CD4-positive, alpha-beta T cell treated with Interleukin-10 for 1 hour (primary cell): ENCODE measurements around the gene GP1BB.

Source experiments
- DNase-seq: peaks from one replicate; pipeline ENCODE4 v3.0.0-alpha.2; 2020

The GP1BB gene

DNA sequence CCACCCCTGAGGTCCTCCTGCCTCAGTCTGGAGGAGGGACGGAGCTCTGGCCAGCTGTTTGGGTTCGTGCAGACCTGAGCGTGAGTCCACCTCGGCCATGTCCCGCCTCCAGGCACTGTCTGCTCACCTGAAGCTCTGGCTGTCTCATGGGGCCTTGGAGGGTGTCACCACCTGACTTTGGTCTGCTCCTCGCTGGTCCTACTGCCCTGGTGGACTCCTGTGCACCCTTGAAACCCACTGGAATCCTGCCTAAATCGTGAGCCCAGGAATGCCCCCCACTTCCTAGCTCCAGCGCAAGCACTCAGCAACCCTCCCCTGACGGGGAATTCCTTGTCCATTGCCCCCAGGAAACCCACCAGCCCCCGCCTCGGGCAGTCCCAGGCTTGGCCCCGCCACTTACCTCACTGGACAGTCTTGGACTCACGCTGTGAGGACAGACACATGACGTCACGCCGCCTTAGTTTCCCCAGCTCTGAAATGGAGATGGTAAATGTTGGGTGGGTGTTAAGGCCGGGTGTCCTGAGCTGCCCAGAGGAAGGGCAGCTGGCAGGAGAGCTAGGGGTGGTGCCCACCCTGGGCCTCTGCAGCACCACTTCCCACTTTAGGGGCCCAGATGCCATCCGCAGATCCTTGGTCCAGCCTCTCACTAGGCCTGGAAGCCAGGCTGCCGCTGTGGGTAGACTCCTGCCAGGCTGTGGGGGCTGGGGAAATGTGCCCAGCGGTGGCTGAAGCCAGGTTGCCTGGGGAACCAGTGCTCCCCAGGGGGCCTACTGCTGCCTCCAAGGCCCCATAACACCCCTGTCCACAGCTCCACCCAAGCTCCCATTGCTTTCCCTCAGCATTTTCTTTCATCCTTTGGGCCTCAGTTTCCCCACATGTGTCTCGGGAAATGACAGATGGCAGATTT is 19.1 kb downstream of the GP1BB start:
- no peak for DNase-seq

GRCh38 chr22:19743081-19743480 is 19.7 kb downstream of the GP1BB start:
- DNase-seq, result no peak

DNA sequence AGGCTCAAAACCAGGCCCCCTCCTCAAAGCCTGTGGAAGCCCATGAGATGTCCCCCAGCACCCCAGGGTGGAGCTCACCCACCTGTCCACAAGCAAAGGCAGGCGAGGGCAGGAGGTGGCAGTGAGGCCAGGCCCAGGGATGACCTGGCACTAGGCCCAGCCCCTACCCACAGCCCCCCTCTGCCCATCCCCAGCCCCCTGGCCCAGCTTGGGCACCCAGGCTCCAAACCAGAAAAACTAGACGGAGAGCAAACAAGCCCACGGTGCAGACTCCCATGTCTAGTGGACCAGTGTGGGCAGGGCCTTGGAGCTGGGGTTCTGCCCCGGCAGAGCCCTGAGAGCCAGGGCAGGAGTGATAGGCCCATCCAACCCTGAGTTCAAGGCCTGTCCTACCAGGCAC is 20.3 kb downstream of the GP1BB start:
- no peak for DNase-seq

GRCh38 chr22:19744350-19745006 is 21.1 kb downstream of the GP1BB start:
- no peak for DNase-seq

- DNase-seq, result no peak
These were observed 22.1 kb downstream of the GP1BB start for GRCh38 chr22:19745155-19746101.

GRCh38 chr22:19746726-19747125 is 23.4 kb downstream of the GP1BB start:
- DNase-seq, result no peak

GRCh38 chr22:19747551-19747950 is 24.2 kb downstream of the GP1BB start:
- DNase-seq, result no peak

DNA sequence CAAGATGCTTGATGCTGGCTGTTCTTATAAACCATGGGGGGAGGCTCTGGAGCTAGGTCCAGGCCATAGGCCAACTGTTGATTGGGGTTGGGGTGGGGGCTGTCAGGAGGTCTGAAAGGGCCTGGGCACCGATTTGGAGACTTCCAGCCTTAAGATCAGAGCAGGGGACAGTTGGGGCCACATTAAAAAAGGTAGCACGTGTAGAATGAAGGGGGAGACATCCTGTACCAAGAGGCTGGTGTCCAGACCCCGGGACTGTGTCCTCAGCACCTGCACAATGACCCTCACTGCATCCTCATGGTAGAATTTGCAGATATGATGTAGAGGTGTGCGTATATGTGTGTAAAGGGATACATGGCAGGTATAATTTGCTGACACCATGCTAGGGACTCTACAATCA is 24.8 kb downstream of the GP1BB start:
- no peak for DNase-seq

GRCh38 chr22:19748991-19749664 is 25.8 kb downstream of the GP1BB start:
- DNase-seq, result no peak

- DNase-seq, result no peak
These were observed 26.5 kb downstream of the GP1BB start for GRCh38 chr22:19749876-19750275.

GRCh38 chr22:19750507-19751490 is 27.5 kb downstream of the GP1BB start:
- DNase-seq, result no peak

DNA sequence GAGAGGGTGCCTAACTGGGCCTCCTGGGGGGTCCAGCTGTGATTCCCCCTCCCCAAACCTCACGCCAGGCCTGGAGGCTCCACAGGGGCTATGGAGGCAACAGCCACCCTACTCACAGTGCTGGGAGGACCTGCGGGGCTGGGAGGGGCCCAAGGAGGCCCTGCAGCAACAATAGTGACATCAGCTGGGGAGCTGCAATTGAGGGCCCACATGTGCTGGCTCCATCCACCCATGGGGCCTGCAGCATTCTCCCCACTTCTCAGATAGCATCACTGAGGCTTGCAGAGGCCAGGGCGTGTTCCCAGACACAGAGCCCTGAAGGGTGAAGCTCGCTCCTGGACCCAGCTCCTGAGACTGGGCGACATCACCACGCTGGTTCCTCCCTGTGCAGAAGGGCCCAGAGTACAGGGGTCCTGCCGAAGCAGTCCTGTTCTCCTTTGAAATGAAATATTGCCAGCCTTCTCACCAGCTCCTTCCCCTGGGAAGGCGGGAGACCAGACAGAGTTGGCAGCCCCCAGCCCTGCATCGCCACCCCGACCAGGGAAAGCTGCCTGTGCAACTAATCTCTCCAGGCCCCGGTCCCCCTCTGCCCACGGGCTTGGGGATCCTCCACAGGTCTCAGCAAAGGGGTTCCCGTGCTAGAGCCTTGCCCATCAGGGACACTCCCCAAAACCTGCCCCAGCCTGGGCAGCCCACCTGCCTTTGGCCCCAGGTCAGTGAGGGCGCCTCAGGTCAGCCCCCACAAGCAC is 28.3 kb downstream of the GP1BB start:
- no peak for DNase-seq

GRCh38 chr22:19753090-19753842 is 29.9 kb downstream of the GP1BB start:
- no peak for DNase-seq

GRCh38 chr22:19753996-19754700 is 30.8 kb downstream of the GP1BB start:
- no peak for DNase-seq

DNA sequence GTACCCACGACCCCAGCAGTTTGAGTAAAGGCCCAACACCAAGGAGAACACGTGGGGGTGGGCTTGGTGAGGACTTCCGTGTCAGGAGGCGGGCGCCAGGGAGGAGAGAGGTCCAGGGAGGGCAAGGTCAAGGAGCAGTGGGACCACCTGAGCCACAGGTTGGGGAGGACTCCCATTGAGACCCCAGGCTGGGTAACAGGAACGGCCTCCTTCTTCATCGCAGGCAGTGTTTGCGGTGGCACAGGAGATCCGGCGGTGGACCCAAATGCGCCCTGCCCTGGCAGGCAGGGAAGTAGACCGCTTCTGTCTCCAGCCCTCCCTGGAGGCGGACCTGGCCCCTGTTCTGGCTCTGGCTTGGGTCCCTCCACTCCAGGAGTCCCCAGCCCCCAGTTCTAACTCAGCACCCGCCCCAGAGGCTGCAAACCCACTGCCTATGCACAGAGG is 31.4 kb downstream of the GP1BB start:
- no peak for DNase-seq

DNA sequence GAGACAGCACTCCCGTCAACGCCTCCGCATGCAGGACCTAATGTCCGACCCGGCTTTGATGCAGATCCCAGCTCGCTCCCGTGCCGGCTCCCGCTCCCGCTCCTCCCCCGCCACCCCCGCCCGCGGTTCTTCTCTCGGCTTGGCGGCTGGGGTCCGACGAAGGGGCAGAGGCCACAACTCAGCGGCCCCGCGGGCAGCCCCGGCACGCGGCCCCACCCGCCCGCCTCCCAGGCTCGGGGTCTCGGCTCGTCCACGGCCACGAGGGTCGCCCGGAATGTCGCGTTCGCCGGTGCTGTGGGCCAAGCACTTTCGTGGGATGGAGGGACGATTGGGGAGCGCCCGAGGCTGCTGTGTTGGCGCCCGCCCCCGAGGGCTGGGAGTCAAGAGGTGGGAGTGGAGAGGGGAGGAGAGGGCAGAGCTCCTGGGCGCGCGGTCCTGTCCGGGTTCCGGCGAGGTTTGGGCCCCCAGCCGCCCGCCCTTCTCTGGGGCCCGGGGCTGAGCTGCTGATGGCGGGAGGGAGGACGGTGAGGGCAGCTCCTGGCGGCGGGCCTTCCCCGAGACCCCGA is 31.9 kb downstream of the GP1BB start:
- no peak for DNase-seq

- no peak for DNase-seq
These were observed 32.5 kb downstream of the GP1BB start for GRCh38 chr22:19755722-19756287.
